WTC11 (cell line): Measurements from ENCODE around the gene COLGALT1.

Experiments used
- ATF1 ChIP-seq: sonication (generic); formaldehyde crosslinking; IDR thresholded peaks from 2 replicates; pipeline ENCODE4 v1.8.1; 2023; ENCODE audit warnings: mild to moderate bottlenecking, moderate library complexity, missing genetic modification reagents
- CBFB ChIP-seq: sonication (generic); formaldehyde crosslinking; IDR thresholded peaks from 2 replicates; pipeline ENCODE4 v1.8.1; 2022; ENCODE audit warnings: mild to moderate bottlenecking, low read depth, missing genetic modification reagents
- CTCF ChIP-seq: fragments of 200-600 bp; IDR thresholded peaks from 2 replicates; pipeline ENCODE4 v1.8.0; 2022; ENCODE audit warnings: antibody characterized with exemption
- E2F1 ChIP-seq: sonication (generic); formaldehyde crosslinking; IDR thresholded peaks from 2 replicates; pipeline ENCODE4 v1.8.0; 2022; ENCODE audit warnings: mild to moderate bottlenecking, missing genetic modification reagents
- FOXJ3 ChIP-seq: sonication (generic); formaldehyde crosslinking; IDR thresholded peaks from 2 replicates; pipeline ENCODE4 v1.9.0; 2021; ENCODE audit warnings: missing genetic modification reagents, mild to moderate bottlenecking, borderline replicate concordance
- JUN ChIP-seq: sonication (generic); formaldehyde crosslinking; IDR thresholded peaks from 2 replicates; pipeline ENCODE4 v1.8.0; 2023; ENCODE audit warnings: mild to moderate bottlenecking, missing genetic modification reagents
- MAX ChIP-seq: sonication (generic); formaldehyde crosslinking; IDR thresholded peaks from 2 replicates; pipeline ENCODE4 v1.8.0; 2022; ENCODE audit warnings: mild to moderate bottlenecking, missing genetic modification reagents
- NR2C2 ChIP-seq: sonication (generic); formaldehyde crosslinking; IDR thresholded peaks from 2 replicates; pipeline ENCODE4 v1.8.0; 2022; ENCODE audit warnings: mild to moderate bottlenecking, missing genetic modification reagents
- TEAD4 ChIP-seq: sonication (generic); formaldehyde crosslinking; IDR thresholded peaks from 2 replicates; pipeline ENCODE4 v1.8.0; 2022; ENCODE audit warnings: mild to moderate bottlenecking, missing genetic modification reagents
- USF2 ChIP-seq: sonication (generic); formaldehyde crosslinking; IDR thresholded peaks from 2 replicates; pipeline ENCODE4 v1.8.1; 2023; ENCODE audit warnings: mild to moderate bottlenecking, missing genetic modification reagents, moderate library complexity
- ZNF317 ChIP-seq: sonication (generic); formaldehyde crosslinking; IDR thresholded peaks from 2 replicates; pipeline ENCODE4 v1.8.1; 2023; ENCODE audit warnings: low read depth, mild to moderate bottlenecking, moderate library complexity, missing genetic modification reagents, borderline replicate concordance

GRCh38 chr19:17540174-17540573 is 15.3 kb upstream of the COLGALT1 start:
- TF ChIP-seq E2F1 (CRISPR knock-in tag) (no peak), FOXJ3 (CRISPR knock-in tag) (no peak), ATF1 (CRISPR knock-in tag) (no peak), TEAD4 (CRISPR knock-in tag) (no peak), CBFB (no peak), JUN (no peak), USF2 (CRISPR knock-in tag) (no peak), CTCF (no peak), ZNF317 (CRISPR knock-in tag) (no peak), NR2C2 (CRISPR knock-in tag) (no peak), MAX (CRISPR knock-in tag) (no peak)
